HG03039 (cell line): ENCODE data around the gene TBL1XR1.
A peak's percentile ranks its signal among the peaks of the same experiment; 100 is the strongest.
"Not testable (repeated sequence)": the region's sequence is repeated elsewhere in the genome, so short reads cannot be mapped to it uniquely, and the experiment has no call there.

Experiments
- ATAC-seq: cut with Tn5 transposase; IDR thresholded peaks from one replicate; pipeline ENCODE4 v1.9.1; 2021; ENCODE audit warnings: mild to moderate bottlenecking, moderate library complexity; ENCODE audit not compliant: unreplicated experiment

The TBL1XR1 gene

GRCh38 chr3:177209509-177209908 lies 12.2 kb upstream of the TBL1XR1 start:
- no peak for ATAC-seq

GRCh38 chr3:177208781-177209180 lies 11.5 kb upstream of the TBL1XR1 start:
- no peak for ATAC-seq

- no peak for ATAC-seq
These were observed 10.9 kb upstream of the TBL1XR1 start for GRCh38 chr3:177208223-177208622.

GRCh38 chr3:177206936-177207335 lies 9.7 kb upstream of the TBL1XR1 start:
- no peak for ATAC-seq

- no peak for ATAC-seq
These were observed 6.6 kb upstream of the TBL1XR1 start for GRCh38 chr3:177203689-177204395.

DNA sequence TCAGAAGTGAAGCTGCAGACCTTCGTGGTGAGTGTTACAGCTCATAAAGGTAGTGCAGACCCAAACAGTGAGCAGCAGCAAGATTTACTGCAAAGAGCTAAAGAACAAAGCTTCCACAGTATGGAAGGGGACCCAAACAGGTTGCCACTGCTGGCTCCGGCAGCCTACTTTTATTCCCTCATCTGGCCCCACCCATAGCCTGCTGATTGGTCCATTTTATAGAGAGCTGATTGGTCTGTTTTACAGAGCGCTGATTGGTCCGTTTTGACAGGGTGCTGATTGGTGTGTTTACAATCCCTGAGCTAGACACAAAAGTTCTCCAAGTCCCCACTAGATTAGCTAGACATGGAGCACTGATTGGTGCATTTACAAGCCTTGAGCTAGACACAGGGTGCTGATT lies 5.7 kb upstream of the TBL1XR1 start:
- not testable (repeated sequence) for ATAC-seq

- ATAC-seq, result peak; percentile 65
These were observed 4.6 kb upstream of the TBL1XR1 start for GRCh38 chr3:177201700-177202397.

DNA sequence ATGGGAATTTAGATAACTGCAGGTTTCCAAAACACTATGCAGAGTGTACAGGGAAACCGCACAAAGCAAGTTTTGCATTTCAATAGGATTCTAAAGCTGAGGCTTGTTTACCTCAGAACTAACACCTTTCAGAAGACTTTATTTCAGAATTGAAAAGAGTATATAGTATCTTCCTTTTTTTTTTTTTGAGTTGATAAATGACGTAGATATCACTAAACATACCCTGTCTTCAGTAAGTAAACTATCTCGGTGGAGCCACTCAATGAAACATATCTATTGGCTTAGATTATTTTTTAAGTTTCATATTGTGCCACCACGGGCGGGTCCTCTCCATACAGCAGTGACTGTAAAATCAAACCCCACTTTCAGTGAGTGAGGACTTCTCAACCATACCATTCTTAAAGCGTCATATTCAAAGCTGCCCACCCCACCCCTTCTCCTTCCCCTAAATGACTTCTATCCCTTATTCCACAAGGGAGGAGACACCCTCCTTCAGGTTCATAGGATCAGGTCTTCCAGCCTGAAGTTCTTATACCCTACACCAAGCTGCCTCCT lies 2.0 kb upstream of the TBL1XR1 start:
- no peak for ATAC-seq

DNA sequence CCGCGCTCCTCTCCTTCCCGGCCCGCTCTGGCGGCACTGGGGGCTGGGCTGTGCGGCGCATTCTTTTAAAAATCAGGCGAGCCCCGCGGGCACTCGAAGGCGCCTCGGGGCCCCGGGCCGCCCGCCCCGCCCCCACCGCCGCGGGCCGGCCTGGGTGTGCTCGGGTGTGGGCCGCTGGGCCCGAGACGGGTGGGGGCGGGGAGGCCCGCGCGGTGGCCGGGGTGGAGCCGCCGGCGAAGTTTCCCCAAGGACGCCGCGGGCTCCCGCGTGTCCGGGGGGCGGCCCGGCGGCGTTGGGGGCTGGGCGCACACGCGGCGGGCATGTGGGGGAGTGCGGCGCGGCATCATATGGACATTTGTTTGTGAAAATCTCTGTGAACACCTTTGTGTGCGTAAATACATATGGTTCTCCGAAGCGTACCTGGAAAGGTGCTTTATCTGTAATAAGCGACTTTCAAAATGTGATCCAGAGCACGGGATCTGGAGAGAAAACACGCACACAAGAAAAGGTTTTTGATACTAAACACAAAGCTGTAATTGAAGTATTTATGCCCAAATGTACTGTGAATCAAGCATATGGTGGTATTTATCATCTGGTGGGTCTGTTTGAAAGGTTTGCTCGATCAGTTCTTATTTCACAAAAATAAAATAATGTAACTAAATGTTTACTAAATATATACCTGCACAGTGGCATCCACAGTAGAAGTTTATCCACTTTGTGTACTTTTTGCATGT lies 612 bp upstream of the TBL1XR1 start:
- ATAC-seq, result peak; percentile 39

GRCh38 chr3:177196456-177197040 lies 734 bp downstream of the TBL1XR1 start:
- ATAC-seq, result no peak

DNA sequence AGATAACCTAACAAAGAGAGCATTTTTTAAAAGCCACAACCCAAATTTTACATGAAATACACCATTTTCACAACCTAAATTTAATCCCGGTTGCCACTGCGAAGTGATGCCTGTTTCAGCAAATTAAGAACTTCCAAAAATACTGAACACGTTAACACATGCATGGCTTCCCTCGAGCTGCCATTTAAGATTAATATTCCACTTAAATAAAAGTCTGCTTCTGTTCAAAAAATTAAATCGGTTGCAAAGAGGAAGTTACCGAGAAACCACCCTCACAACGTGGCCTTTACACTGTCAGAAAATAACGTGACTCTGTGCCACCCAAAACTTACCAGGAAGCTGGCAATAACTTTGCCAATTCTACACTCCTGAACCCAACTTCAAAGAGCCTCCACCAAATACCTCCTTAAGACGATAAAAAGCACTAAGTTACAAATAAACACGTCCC lies 1.2 kb downstream of the TBL1XR1 start:
- ATAC-seq, result no peak

- no peak for ATAC-seq
These were observed 1.9 kb downstream of the TBL1XR1 start for GRCh38 chr3:177195242-177195991.

DNA sequence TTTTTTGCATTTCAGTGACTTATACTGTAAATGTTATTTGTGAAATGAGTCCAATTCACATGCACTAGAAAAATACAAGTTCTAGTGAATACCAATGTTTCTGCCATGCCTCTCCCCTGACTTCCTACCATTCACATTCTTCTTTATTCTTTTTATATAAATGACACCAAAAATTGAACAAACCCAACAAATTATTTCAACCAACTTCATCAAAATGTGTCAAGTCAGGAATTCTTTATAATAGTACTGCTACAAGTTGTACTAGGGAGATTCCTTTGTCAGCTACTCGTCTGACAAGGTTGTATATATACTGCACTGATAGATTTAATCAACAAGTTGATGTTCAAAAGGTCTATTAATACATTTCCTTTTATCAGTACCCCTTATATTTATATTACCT lies 3.0 kb downstream of the TBL1XR1 start:
- ATAC-seq, result no peak

DNA sequence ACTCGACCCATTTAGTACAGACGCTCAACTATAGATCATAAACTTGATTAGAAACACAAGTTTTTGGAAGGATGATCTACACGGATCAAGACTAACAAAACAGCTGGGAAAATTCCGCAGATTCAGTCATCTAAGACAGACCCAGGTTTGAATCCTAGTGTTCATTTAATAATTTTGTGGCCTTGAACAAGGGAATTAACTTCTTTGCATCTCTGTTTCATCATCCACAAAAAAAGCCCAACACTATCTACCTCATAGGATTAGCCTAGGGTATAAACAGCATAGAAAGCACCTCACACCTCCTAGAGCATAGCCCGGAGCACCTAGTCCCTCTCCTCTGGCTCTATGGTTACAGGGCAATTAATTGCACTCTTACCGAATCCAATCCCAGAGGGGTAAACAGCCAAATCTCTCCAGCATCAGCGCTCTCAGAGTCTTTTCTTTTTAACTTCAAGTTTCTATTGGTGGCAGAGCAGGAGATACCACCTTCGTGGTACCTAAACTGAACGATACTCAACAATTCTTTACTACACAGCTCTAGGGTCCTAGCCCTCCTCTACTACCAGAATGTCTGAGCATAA lies 3.5 kb downstream of the TBL1XR1 start:
- ATAC-seq, result no peak

DNA sequence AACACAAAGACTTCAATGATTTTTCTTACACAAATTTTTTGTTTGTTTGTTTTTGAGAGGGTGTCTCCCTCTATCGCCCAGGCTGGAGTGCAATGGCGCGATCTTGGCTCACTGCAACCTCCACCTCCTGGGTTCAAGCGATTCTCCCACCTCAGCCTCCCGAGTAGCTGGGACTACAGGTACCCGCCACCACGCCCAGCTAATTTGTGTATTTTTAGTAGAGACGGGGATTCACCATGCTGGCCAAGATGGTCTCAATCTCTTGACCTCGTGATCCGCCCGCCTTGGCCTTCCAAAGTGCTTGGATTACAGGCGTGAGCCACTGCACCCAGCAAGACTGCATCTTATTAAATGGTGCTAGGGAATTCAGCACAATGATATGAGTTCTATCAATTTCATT lies 4.0 kb downstream of the TBL1XR1 start:
- ATAC-seq, result not testable (repeated sequence)

DNA sequence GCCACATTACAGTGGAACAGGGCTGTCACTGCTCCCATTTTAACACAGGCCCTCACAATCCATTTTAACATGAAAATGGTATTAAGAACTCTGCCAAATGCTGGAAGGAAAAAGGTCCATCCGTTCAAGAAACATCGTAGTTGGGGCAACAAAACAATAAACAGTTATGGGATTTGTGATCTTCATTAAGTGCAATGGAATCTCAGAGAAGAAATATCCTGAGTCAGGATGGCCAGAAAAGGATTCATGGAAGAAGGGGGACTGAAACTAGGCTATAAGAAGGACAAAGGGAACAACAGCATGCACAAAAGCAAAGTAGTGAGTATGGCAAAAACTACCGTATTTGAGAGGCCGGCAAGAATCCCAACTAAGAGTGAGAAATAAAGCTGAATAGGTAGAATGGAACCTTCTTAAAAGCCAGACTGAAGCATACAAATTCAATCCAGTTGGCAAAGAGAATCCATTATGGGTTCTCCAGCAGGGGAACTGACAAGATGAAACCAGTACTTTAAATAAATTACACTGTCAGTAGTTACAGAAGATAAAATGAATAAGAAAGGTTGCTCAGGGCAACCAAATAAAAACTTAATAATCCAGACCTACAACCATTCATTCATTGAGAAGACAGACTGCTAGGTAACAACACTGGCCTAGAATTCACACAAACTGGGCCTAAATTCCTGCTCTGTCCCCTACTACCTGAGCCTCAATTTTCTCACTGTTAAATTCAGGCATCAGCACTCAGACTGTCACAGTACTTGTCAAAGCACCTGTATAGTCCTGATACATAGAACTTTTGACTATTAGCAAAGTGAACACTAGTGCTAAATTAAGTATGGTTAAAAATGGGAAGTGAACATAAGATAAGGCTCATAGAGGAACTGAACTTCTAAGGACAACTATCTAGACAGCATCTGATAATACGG lies 6.3 kb downstream of the TBL1XR1 start:
- ATAC-seq, result no peak

DNA sequence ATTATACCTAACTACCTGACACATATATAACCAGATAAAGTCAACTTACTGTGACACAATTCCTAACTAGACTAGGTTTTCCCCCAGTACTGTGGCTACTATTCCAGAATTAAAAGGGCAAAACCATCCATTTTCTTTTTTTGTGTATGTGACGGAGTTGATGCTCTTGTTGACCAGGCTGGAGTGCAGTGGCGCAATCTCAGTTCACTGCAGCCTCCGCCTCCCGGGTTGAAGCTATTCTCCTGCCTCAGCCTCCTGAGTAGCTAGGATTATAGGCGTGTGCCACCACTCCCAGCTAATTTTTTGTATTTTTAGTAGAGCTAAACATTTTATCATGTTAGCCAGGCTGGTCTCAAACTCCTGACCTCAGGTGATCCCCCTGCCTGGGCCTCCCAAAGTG lies 7.1 kb downstream of the TBL1XR1 start:
- not testable (repeated sequence) for ATAC-seq

DNA sequence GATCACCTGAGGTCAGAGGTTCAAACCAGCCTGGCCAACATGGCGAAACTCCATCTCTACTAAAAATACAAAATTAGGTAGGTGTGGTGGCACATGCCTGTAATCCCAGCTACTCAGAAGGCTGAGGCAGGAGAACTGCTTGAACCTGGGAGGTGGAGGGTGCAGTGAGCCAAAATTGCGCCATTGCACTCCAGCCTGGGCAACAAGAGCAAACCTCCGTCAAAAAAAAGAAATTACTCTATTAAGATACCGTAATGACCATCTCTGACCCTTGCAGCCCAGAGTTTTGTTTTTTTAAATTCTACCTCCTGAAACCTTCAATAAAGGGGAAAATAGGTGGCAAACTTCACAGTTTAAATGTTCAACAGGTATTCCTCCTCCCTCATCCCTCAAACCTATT lies 9.0 kb downstream of the TBL1XR1 start:
- ATAC-seq, result not testable (repeated sequence)

- no peak for ATAC-seq
These were observed 11.0 kb downstream of the TBL1XR1 start for GRCh38 chr3:177186306-177186705.
